Tibial nerve (tissue), 4 donors: ENCODE measurements around the gene ASTN2.

ENCODE experiments used
- EP300 ChIP-seq, 2 donors: sonication (generic); formaldehyde crosslinking; IDR thresholded peaks; one replicate each; pipeline ENCODE4 v1.6.1; 2017; ENCODE audit warnings: antibody characterized with exemption in 2 of 2, mild to moderate bottlenecking in 1 of 2
- POLR2A ChIP-seq, 2 donors: fragments of 450-650 bp; IDR thresholded peaks; one replicate each; pipeline ENCODE4 v1.6.1; 2017; ENCODE audit warnings: antibody characterized with exemption in 2 of 2, mild to moderate bottlenecking in 2 of 2, moderate library complexity in 2 of 2
- TF ChIP-seq, protein P1 (sequence below), 5 experiments: fragments of 200-600 bp in 3 of 5; fragments of 450-650 bp in 2 of 5; sonication (generic) in 3 of 5; IDR thresholded peaks; one replicate each; pipeline ENCODE4 v1.5.1; 2016 to 2019; ENCODE audit warnings: antibody characterized with exemption in 5 of 5, mild to moderate bottlenecking in 3 of 5, moderate library complexity in 2 of 5

DNA sequence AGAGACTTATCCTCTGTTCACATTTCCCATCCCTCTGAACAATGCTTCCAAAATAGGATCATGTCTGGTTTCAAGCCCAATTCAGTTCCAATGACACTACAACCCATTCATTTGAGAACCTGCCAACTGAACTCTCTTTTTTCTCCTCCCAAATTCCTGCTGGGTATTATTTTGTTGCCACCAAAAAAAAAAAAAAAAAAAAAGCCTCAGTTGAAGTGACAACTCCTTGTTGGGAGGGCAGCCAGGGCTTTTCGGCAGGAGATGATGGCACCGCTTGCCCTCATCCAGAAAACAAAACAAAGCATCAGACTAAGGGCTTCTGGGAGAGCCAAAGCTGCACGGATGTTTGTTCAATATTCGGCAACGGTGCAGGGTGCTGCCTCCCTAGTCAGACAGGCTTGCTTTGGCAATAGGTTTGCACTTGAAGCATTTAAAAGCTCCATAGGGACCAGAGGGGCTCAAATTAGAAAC, 758.3 kb downstream of the ASTN2 start:
- TF ChIP-seq, protein P1, sequence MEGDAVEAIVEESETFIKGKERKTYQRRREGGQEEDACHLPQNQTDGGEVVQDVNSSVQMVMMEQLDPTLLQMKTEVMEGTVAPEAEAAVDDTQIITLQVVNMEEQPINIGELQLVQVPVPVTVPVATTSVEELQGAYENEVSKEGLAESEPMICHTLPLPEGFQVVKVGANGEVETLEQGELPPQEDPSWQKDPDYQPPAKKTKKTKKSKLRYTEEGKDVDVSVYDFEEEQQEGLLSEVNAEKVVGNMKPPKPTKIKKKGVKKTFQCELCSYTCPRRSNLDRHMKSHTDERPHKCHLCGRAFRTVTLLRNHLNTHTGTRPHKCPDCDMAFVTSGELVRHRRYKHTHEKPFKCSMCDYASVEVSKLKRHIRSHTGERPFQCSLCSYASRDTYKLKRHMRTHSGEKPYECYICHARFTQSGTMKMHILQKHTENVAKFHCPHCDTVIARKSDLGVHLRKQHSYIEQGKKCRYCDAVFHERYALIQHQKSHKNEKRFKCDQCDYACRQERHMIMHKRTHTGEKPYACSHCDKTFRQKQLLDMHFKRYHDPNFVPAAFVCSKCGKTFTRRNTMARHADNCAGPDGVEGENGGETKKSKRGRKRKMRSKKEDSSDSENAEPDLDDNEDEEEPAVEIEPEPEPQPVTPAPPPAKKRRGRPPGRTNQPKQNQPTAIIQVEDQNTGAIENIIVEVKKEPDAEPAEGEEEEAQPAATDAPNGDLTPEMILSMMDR (IDR thresholded peaks at IDR 0.05): no peak
- no peak for TF ChIP-seq POLR2A (IDR thresholded peaks at IDR 0.05)
- no peak for TF ChIP-seq EP300 (IDR thresholded peaks at IDR 0.05)
